AG10803 (cell line): ENCODE measurements around the gene CAB39L.
"Not testable (repeated sequence)": the region's sequence is repeated elsewhere in the genome, so short reads cannot be mapped to it uniquely, and the experiment has no call there.

Experiments
- DNase-seq: peaks from one replicate; pipeline ENCODE4 v3.0.0; 2010; ENCODE audit warnings: low read depth
- H3K4me3 ChIP-seq: 2 replicates; pipeline ENCODE4 v1.5.1; 2011; ENCODE audit warnings: mild to moderate bottlenecking, low read length, control low read depth
- TF ChIP-seq, protein P1 (sequence below): conservative IDR thresholded peaks from 2 replicates; pipeline ENCODE4 v1.5.1; 2011; ENCODE audit warnings: mild to moderate bottlenecking, low read length, control low read depth, inconsistent platforms

Gene CAB39L

DNA sequence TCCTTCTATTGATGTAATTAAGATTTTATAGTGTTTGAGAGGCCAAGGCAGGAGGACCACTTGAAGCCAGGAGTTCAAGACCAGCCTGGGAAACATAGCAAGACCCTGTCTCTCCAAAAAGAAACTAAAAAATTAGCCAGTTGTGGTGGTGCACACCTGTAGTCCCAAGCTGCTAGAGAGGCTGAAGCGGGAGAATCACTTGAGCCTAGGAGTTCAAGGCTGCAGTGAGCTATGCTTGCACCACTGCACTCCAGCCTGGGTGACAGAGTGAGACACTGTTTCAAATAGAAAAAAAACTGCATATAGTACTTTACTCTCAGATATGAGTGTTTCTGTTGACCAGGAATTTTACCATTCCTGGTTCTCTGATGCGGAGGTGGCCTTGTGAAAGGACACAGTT, 147.2 kb downstream of the CAB39L start:
- no peak overlapping the region for H3K4me3 ChIP-seq
- TF ChIP-seq, protein P1, sequence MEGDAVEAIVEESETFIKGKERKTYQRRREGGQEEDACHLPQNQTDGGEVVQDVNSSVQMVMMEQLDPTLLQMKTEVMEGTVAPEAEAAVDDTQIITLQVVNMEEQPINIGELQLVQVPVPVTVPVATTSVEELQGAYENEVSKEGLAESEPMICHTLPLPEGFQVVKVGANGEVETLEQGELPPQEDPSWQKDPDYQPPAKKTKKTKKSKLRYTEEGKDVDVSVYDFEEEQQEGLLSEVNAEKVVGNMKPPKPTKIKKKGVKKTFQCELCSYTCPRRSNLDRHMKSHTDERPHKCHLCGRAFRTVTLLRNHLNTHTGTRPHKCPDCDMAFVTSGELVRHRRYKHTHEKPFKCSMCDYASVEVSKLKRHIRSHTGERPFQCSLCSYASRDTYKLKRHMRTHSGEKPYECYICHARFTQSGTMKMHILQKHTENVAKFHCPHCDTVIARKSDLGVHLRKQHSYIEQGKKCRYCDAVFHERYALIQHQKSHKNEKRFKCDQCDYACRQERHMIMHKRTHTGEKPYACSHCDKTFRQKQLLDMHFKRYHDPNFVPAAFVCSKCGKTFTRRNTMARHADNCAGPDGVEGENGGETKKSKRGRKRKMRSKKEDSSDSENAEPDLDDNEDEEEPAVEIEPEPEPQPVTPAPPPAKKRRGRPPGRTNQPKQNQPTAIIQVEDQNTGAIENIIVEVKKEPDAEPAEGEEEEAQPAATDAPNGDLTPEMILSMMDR, result no peak
- no peak for DNase-seq

DNA sequence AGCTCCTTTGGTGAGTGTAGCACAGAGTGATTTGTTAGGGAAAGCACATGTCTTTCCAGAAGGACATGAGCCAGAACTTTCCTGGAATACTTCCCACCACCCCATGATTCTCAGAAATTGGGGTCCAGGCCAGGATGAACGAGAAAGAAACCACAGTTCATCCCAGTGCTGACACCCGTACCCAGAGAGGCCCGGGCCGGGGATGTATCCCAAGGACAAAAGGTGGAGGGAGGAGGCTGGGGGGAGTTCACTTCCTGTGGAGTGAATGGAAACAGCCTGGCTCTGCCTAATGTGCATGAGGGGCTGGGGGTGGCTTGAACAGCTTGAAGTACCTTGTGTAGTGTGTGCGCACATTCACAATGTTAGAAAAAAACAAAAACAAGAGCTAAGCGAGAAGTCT, 148.6 kb downstream of the CAB39L start:
- no peak overlapping the region for H3K4me3 ChIP-seq
- TF ChIP-seq, protein P1, result no peak
- DNase-seq, result no peak

DNA sequence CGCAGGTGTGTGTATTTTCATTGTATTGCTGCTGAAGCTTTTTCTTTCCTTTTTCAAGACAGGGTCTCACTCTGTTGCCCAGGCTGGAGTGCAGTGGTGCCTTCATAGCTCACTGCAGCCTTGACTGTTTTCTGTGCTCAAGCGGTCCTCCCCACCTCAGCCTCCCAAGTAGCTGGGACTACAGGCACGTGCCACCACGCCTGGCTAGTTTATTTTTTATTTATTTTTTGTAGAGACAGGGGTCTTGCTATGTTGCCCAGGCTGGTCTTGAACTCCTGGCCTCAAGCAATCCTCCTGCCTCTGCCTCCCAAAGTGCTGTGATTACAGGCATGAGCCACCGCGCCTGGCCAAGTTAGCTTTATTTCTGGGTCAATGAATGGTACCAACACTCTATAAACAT, 149.1 kb downstream of the CAB39L start:
- H3K4me3 ChIP-seq, DNase-seq: not testable (repeated sequence)

DNA sequence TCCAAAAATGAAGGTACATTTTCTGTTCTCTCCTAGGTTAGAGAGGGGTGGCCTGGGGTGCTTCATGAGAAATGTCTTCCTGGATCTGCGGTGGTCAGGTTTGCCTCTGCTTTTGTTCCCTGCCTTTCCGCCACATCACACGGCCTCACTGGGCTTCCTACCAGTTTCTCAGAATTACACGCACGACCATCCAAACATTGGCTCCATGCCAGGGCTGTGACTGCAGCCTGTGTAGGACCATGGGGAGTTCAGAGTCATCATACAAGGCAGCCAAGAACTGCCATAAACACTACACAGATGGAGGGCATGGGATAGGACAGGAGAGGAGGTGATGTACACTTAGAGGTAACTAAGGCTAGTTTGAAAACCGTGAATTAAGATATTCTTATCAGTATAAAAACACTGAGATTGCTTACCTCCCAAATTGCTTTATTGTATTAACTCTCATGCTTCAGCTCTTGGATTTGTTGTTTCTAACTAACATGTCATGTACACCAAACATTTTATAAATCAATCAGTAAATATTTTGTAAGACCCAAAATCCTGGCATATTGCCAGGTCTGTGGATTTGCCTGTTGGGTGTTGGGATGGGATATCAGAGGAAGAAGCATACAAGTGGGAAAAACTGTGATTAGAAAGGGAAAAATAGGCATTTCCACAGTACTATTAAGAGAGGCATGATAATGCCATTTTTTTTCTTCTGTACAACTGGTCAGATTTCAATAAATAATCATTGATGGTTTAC, 150.9 kb downstream of the CAB39L start:
- H3K4me3 ChIP-seq, result no peak overlapping the region
- TF ChIP-seq, protein P1, result no peak
- DNase-seq, result peak; percentile 36

DNA sequence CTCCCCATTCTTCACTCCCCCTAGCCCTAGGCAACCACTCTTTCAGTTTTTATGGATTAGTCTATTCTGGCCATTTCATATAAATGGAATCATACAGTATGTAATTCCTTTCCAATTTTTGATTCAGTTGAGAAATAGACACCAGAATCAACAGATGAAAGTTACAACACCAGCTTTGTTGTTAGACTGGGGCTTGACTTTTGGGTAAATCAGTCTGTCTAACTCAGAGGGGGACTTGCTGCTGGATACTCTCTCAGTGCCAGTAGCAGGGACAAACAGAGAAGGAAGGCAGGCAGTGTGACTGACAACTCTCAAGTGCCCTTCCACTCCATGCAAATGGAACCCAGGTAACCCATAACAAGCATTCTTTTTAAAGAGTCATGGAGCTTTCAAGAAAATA, 155.4 kb downstream of the CAB39L start:
- TF ChIP-seq, protein P1, result no peak
- DNase-seq, result no peak
- no peak overlapping the region for H3K4me3 ChIP-seq

DNA sequence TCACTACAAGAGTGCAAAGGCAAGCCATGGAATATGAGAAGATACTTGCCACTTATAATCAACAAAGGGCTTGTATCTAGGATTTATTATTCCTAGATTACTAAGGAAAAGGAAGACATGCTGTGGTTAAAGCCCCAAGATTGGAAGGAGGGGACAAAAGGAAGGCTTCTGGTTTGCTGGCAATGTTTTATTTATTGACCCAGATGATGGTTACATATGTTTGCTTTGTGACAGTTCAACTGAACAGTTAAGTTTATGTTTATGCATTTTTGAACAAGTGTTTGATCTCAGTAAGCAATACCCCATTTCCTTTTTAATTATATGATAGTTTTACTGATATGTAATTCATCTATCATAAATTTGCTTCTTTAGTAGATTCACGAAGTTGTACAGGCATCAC, 155.9 kb downstream of the CAB39L start:
- DNase-seq, result no peak
- TF ChIP-seq, protein P1, result no peak
- H3K4me3 ChIP-seq, result no peak overlapping the region

DNA sequence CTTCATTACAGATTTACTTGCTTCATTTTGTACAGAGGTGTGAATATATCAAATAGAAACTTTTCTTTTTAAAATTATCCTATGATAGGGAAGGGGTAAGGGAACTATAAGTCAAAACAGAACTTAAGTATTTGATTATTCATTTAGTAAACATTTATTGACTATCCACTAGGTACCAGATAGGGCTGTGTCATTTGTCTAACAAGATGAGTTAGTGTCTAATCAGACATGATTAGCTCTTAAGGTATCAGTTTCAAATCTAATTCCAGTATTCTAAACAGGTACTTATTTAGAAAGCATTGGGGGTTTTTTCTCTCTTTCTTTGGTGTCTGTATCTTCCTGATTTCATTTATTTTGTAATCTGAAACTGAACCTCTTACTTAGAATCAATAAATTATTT, 164.0 kb downstream of the CAB39L start:
- DNase-seq, result no peak
- TF ChIP-seq, protein P1, result no peak
- H3K4me3 ChIP-seq, result no peak overlapping the region
